ENCODE results near the gene SPPL3. TPM values are rescaled to one million over a fixed set of nuclear protein-coding genes. Genes with fewer than 3 reads are reported as not detected.
A peak's percentile ranks its signal among the peaks of the same experiment; 100 is the strongest.
"Not testable (repeated sequence)": the region's sequence is repeated elsewhere in the genome, so short reads cannot be mapped to it uniquely, and the experiment has no call there.

Gene SPPL3
- total and polyA plus RNA-seq, 8 donors, result 5.0 to 63.4 (median 18.0) TPM

DNA sequence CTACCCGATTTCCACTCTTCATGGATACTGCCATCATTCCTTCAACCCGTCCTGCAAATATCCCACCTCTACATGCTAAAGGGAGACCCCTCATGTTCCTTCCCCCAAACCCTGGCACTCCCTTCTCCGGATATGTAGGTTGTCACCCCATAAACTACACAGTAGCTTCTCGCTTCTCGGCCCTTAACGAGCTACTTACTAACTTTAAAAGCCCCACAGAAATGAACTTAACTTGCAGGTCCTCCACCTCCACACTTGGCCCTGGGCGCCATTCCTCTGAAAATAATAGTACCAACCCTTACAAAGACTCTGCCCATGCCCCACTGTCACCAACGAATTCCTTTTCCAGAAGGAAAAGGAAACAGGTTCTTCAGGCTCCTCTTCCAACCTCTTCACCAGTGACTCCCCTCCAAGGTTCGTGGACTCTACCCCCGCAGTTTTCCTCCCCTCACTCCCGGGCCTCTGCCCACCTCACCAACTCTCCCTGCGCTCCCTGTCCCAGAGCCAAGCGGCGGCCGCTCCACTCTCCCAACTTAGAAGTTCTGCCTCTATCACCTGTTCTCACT, 1.2 kb downstream of the SPPL3 start:
- Histone ChIP-seq H3K27me3 (no peaks in the 10 kb centered on the region), H3K9me3 (no peaks in the 10 kb centered on the region), H3K4me1 (peaks cover 12 to 57% (median 38%) of the 10 kb centered on the region in 4 donors), H3K4me3 (peak overlapping the region; percentile 97 to 100 (median 100)), H3K27ac (peak overlapping the region; percentile 84 to 96 (median 91)), H3K36me3 (peaks cover 0 to 12% (median 2%) of the 10 kb centered on the region in 4 donors)
- DNase-seq, result no peak
- WGBS, 5 donors, result 5 to 6% (median 5%) methylated on average over 15 of the region's 15 CpGs
- TF ChIP-seq POLR2A (IDR thresholded peaks at IDR 0.05) (no peak), EP300 (IDR thresholded peaks at IDR 0.05) (no peak), POLR2AphosphoS5 (IDR thresholded peaks at IDR 0.05) (no peak)
- TF ChIP-seq, protein P1, sequence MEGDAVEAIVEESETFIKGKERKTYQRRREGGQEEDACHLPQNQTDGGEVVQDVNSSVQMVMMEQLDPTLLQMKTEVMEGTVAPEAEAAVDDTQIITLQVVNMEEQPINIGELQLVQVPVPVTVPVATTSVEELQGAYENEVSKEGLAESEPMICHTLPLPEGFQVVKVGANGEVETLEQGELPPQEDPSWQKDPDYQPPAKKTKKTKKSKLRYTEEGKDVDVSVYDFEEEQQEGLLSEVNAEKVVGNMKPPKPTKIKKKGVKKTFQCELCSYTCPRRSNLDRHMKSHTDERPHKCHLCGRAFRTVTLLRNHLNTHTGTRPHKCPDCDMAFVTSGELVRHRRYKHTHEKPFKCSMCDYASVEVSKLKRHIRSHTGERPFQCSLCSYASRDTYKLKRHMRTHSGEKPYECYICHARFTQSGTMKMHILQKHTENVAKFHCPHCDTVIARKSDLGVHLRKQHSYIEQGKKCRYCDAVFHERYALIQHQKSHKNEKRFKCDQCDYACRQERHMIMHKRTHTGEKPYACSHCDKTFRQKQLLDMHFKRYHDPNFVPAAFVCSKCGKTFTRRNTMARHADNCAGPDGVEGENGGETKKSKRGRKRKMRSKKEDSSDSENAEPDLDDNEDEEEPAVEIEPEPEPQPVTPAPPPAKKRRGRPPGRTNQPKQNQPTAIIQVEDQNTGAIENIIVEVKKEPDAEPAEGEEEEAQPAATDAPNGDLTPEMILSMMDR (IDR thresholded peaks at IDR 0.05), result no peak
- intact Hi-C loops (cut with DNase I; ENCODE audit: low total_unique reads), result no loop called here

DNA sequence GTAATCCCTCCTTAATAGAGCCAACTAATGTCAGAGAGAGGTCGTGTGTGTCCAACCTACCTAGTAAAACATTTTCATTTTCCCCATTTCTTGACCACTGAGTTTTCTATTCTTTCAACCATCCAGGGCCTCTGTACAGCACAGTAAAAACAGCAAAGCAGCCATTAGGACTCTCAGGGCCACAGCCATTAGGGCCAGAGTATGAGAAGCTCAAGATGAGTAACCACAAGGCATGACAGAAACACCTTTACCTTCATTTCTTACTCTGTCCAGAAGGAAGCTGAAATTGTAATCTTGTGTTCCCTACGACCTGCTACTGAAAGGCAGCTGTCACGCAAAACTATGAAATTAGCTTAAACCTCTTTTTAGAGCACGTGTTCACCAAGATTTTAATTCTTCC, 2.3 kb downstream of the SPPL3 start:
- H3K27ac ChIP-seq, result no peak overlapping the region
- H3K4me3 ChIP-seq, result no peak overlapping the region
- no peaks in the 10 kb centered on the region for H3K27me3 ChIP-seq
- no peaks in the 10 kb centered on the region for H3K9me3 ChIP-seq
- TF ChIP-seq EP300 (IDR thresholded peaks at IDR 0.05) (no peak), POLR2A (IDR thresholded peaks at IDR 0.05) (no peak), POLR2AphosphoS5 (IDR thresholded peaks at IDR 0.05) (no peak)
- TF ChIP-seq, protein P1 (IDR thresholded peaks at IDR 0.05), result no peak
- peaks cover 12 to 66% (median 40%) of the 10 kb centered on the region in 4 donors for H3K4me1 ChIP-seq
- no peak for DNase-seq
- intact Hi-C loops (cut with DNase I; ENCODE audit: low total_unique reads), result no loop called here
- peaks cover 0 to 12% (median 2%) of the 10 kb centered on the region in 4 donors for H3K36me3 ChIP-seq
- WGBS, 5 donors, result 59 to 75% (median 63%) methylated on average over 4 of the region's 4 CpGs

DNA sequence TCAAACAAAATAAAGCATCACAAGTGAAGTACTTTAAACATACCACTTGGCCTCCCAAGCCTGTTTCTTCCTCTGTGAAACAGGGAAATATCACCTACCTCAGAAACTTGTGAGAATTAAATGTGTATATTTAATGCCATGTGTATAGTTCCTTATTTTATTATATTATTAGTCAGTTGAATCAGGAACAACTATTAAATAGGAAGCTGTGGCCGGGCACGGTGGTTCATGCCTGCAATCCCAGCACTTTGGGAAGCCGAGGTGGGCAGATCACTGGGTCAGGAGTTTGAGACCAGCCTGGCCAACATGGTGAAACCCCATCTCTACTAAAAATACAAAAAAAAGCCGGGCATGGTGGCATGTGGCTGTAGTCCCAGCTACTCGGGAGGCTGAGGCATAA, 3.1 kb downstream of the SPPL3 start:
- H3K27ac ChIP-seq; H3K27me3 ChIP-seq; intact Hi-C loops (cut with DNase I; ENCODE audit: low total_unique reads); H3K4me3 ChIP-seq; DNase-seq; H3K9me3 ChIP-seq: not testable (repeated sequence)
- peaks cover 0 to 12% (median 2%) of the 10 kb centered on the region in 4 donors for H3K36me3 ChIP-seq
- H3K4me1 ChIP-seq, result peaks cover 12 to 73% (median 43%) of the 10 kb centered on the region in 4 donors
- WGBS, 5 donors, result 86 to 94% (median 92%) methylated on average over 5 of the region's 5 CpGs

DNA sequence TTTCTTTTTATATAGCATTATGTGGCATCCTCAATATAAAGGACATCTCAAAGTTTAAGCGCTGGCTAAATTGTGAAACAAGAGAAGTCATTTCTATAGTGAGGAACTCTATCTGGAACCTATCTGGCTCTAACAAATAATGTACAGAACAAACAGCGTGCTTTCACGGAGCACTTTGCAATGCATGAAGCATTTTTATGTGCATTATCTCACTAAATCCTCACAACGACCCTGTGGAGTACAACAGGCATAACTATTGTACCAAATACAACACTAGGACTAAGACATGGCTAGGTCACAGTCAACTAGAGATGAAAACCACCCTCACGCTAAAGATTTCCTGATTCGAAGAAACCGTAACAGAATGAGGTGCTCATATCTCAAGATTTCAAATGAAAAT, 8.6 kb downstream of the SPPL3 start:
- Histone ChIP-seq H3K9me3 (no peaks in the 10 kb centered on the region), H3K4me1 (peaks cover 0 to 75% (median 30%) of the 10 kb centered on the region in 4 donors), H3K36me3 (peaks cover 0 to 21% (median 7%) of the 10 kb centered on the region in 4 donors), H3K27ac (no peak overlapping the region), H3K27me3 (no peaks in the 10 kb centered on the region), H3K4me3 (no peak overlapping the region)
- intact Hi-C loops (cut with DNase I; ENCODE audit: low total_unique reads), result no loop called here
- DNase-seq, result no peak
- TF ChIP-seq POLR2A (IDR thresholded peaks at IDR 0.05) (no peak), POLR2AphosphoS5 (IDR thresholded peaks at IDR 0.05) (no peak), EP300 (IDR thresholded peaks at IDR 0.05) (no peak)
- TF ChIP-seq, protein P1 (IDR thresholded peaks at IDR 0.05), result no peak
- 80 to 86% (median 82%) methylated on average over 7 of the region's 7 CpGs for WGBS, 5 donors

DNA sequence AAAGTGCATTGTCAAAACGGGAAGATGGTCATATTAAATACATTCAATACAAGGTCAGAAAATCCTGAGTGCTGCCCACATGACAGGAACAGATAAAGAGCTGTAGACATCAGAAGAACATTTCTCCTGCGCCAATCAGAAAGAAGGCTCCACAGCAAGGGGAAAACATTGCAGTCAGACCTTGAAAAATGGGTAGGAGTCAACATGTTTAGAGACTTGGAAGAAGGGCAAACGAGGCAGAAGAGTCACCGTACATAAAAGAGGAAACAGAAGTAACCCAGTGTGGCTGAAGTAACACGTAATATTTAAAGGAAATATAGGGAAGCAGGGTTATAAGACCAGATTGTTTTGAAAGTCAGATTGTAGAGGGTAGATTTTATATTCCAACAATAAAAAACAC, 11.9 kb downstream of the SPPL3 start:
- peak overlapping the region in 1 of 5 donors; percentile 18 for H3K27ac ChIP-seq
- intact Hi-C loops (cut with DNase I; ENCODE audit: low total_unique reads), result no loop called here
- peaks cover 0 to 61% (median 17%) of the 10 kb centered on the region in 4 donors for H3K4me1 ChIP-seq
- DNase-seq, result no peak
- H3K4me3 ChIP-seq, result no peak overlapping the region
- TF ChIP-seq POLR2A (IDR thresholded peaks at IDR 0.05) (no peak), EP300 (IDR thresholded peaks at IDR 0.05) (no peak), POLR2AphosphoS5 (IDR thresholded peaks at IDR 0.05) (no peak)
- TF ChIP-seq, protein P1 (IDR thresholded peaks at IDR 0.05), result no peak
- H3K9me3 ChIP-seq, result no peaks in the 10 kb centered on the region
- peaks cover 0 to 9% (median 5%) of the 10 kb centered on the region in 4 donors for H3K36me3 ChIP-seq
- H3K27me3 ChIP-seq, result no peaks in the 10 kb centered on the region
- WGBS, 5 donors, result 46 to 66% (median 59%) methylated on average over 5 of the region's 5 CpGs

Measured in stomach (tissue), 9 donors.